ENCODE data around the gene PAK4. TPM values are rescaled to one million over a fixed set of nuclear protein-coding genes. Genes with fewer than 3 reads are reported as not detected.

The PAK4 gene
- total and polyA plus RNA-seq, 2 of the 8 experiments (the other 6 are each of a cell fraction or from before 2014, with no cell fraction given) = 50.7 to 64.4 TPM

GRCh38 chr19:39128516-39129079 is 3.0 kb downstream of the PAK4 start:
- H3K27ac ChIP-seq (ENCODE audit: low read depth, low read length) = no peak overlapping the region
- POLR2A ChIA-PET (ENCODE audit: partially characterized antibody) = interaction anchor here (1.1 to 2.2 kb wide), 6 partner anchors 8 to 84 kb away, joined by 3 to 7 read pairs (median 4); no protein-coding TSS in a partner anchor

More at GRCh38 chr19:39128516-39129079, 3.0 kb downstream of the PAK4 start:
- Histone ChIP-seq H3K79me2 (ENCODE audit: control insufficient read depth in 1 of 2, insufficient read depth in 2 of 2, low read length in 2 of 2) (peaks cover 18 to 75% of the 10 kb centered on the region in 2 experiments), H3K9ac (replicated peaks in 1 of 4; ENCODE audit: extremely low read depth in 1 of 4, low read depth in 3 of 4, low read length in 3 of 4) (no peak overlapping the region), H3K4ac (replicated peaks; ENCODE audit: insufficient read length, low read depth, low read length) (no peak overlapping the region), H3K4me1 (replicated peaks in 1 of 4; ENCODE audit: control insufficient read depth in 3 of 4, insufficient read depth in 4 of 4, low read length in 3 of 4) (peaks cover 0 to 35% (median 19%) of the 10 kb centered on the region in 4 experiments; a peak in 6 of 7 replicates), H2BK12ac (ENCODE audit: low read depth, low read length) (no peak overlapping the region; the same call in 1 of the 2 replicates), H3K79me1 (ENCODE audit: low read depth, low read length) (peaks cover 28% of the 10 kb centered on the region), H3K56ac (replicated peaks; ENCODE audit: insufficient read length, low read depth, low read length) (no peak overlapping the region), H4K20me1 (replicated peaks in 1 of 2; ENCODE audit: control insufficient read depth in 1 of 2, insufficient read depth in 2 of 2, low read length in 2 of 2) (peaks cover 12 to 43% of the 10 kb centered on the region in 2 experiments), H3K14ac (ENCODE audit: insufficient read length) (no peak overlapping the region), H4K5ac (ENCODE audit: insufficient read length, low read depth, low read length) (no peak overlapping the region), H3K27me3 (replicated peaks in 1 of 4; ENCODE audit: control insufficient read depth in 3 of 4, extremely low read depth in 1 of 4, insufficient read depth in 3 of 4, low read length in 3 of 4) (no peaks in the 10 kb centered on the region), H3K9me3 (ENCODE audit: insufficient read depth in 2 of 2, low read depth in 1 of 2, low read length in 1 of 2) (no peaks in the 10 kb centered on the region), H3K4me3 (ENCODE audit: extremely low read depth in 1 of 4, insufficient read depth in 2 of 4, low read depth in 3 of 4, low read length in 4 of 4) (no peak overlapping the region), H2BK20ac (ENCODE audit: low read length) (no peak overlapping the region), H3K36me3 (ENCODE audit: control insufficient read depth in 2 of 4, insufficient read depth in 4 of 4, low read length in 3 of 4) (no peaks in the 10 kb centered on the region), H2BK15ac (ENCODE audit: low read length) (no peak overlapping the region), H3K4me2 (ENCODE audit: insufficient read depth in 1 of 2, low read depth in 2 of 2, low read length in 2 of 2) (no peak overlapping the region), H2AK5ac (ENCODE audit: low read depth, low read length) (no peak overlapping the region), H2BK120ac (replicated peaks; ENCODE audit: low read depth, low read length) (no peak overlapping the region), H4K8ac (ENCODE audit: extremely low read depth, insufficient read depth, low read length) (no peak overlapping the region), H3K18ac (ENCODE audit: extremely low read depth, low read length) (no peak overlapping the region), H2BK5ac (ENCODE audit: low read depth, low read length) (no peak overlapping the region), H2AFZ (ENCODE audit: low read length) (no peak overlapping the region), H4K91ac (replicated peaks; ENCODE audit: insufficient read length, low read length) (no peak overlapping the region), H3K23ac (ENCODE audit: insufficient read length) (no peak overlapping the region), H3K23me2 (ENCODE audit: low read depth, low read length) (no peaks in the 10 kb centered on the region; the same call in 1 of the 2 replicates)
- DNase-seq (ENCODE audit: low read depth in 1 of 2, low spot score in 2 of 2) (no peak), FAIRE-seq (no peak)
- TF ChIP-seq CTBP2 (IDR thresholded peaks at IDR 0.05; ENCODE audit: borderline replicate concordance, insufficient read depth, insufficient read length, low read length) (no peak), HDAC2 (IDR thresholded peaks at IDR 0.05; ENCODE audit: borderline replicate concordance in 1 of 2, low read depth in 2 of 2, low read length in 2 of 2) (no peak), ATF3 (IDR thresholded peaks at IDR 0.05; ENCODE audit: insufficient read depth, low read depth, low read length) (no peak), TEAD4 (IDR thresholded peaks at IDR 0.05; ENCODE audit: low read depth, low read length) (no peak), EP300 (IDR thresholded peaks at IDR 0.05; ENCODE audit: borderline replicate concordance in 1 of 2, low read depth in 2 of 2, low read length in 2 of 2) (no peak), SIX5 (IDR thresholded peaks at IDR 0.05; ENCODE audit: low read depth, low read length) (no peak), BCL11A (IDR thresholded peaks at IDR 0.05; ENCODE audit: low read depth in 2 of 2, low read length in 2 of 2) (no peak), MAX (IDR thresholded peaks at IDR 0.05) (no peak), SP2 (IDR thresholded peaks at IDR 0.05; ENCODE audit: low read length) (no peak), YY1 (IDR thresholded peaks at IDR 0.05; ENCODE audit: low read depth, low read length) (no peak)
- CTCF ChIA-PET (ENCODE audit: partially characterized antibody) = interaction anchor here (0.8 to 1.5 kb wide), 4 partner anchors 16 to 57 kb away, joined by 3 to 5 read pairs (median 4); no protein-coding TSS in a partner anchor
- WGBS, 2 experiments (ENCODE audit: extremely low coverage in 1 of 2, insufficient coverage in 1 of 2, insufficient read length in 1 of 2, insufficient replicate concordance in 2 of 2, low coverage in 1 of 2, low lambda C conversion rate in 2 of 2, missing lambda C conversion rate in 1 of 2) = 89% methylated on average over 6 of the region's 6 CpGs; no CpG with 5 or more reads in 1 of the 2 experiments
